Panc1 (cell line): ENCODE measurements around the gene ATXN1.

Experiments used
- TF ChIP-seq, protein P1 (sequence below), 2 experiments: IDR thresholded peaks; 2 replicates each; pipeline ENCODE4 v1.6.1; 2011 to 2012; ENCODE audit warnings: low read depth in 2 of 2, control low read depth in 1 of 2, low read length in 1 of 2, mild to moderate bottlenecking in 1 of 2, moderate library complexity in 1 of 2; ENCODE audit not compliant: insufficient read depth in 1 of 2
- TF ChIP-seq, protein P2 (sequence below): fragments of 450-650 bp; IDR thresholded peaks from 2 replicates; pipeline ENCODE4 v1.5.1; 2017; ENCODE audit warnings: mild to moderate bottlenecking

GRCh38 chr6:16773362-16773761 is 12.1 kb upstream of the ATXN1 start:
- TF ChIP-seq, protein P1, sequence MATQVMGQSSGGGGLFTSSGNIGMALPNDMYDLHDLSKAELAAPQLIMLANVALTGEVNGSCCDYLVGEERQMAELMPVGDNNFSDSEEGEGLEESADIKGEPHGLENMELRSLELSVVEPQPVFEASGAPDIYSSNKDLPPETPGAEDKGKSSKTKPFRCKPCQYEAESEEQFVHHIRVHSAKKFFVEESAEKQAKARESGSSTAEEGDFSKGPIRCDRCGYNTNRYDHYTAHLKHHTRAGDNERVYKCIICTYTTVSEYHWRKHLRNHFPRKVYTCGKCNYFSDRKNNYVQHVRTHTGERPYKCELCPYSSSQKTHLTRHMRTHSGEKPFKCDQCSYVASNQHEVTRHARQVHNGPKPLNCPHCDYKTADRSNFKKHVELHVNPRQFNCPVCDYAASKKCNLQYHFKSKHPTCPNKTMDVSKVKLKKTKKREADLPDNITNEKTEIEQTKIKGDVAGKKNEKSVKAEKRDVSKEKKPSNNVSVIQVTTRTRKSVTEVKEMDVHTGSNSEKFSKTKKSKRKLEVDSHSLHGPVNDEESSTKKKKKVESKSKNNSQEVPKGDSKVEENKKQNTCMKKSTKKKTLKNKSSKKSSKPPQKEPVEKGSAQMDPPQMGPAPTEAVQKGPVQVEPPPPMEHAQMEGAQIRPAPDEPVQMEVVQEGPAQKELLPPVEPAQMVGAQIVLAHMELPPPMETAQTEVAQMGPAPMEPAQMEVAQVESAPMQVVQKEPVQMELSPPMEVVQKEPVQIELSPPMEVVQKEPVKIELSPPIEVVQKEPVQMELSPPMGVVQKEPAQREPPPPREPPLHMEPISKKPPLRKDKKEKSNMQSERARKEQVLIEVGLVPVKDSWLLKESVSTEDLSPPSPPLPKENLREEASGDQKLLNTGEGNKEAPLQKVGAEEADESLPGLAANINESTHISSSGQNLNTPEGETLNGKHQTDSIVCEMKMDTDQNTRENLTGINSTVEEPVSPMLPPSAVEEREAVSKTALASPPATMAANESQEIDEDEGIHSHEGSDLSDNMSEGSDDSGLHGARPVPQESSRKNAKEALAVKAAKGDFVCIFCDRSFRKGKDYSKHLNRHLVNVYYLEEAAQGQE (IDR thresholded peaks at IDR 0.05; ENCODE audit: insufficient read depth in 1 of 2, low read depth in 2 of 2, low read length in 1 of 2): no peak
- TF ChIP-seq, protein P2, sequence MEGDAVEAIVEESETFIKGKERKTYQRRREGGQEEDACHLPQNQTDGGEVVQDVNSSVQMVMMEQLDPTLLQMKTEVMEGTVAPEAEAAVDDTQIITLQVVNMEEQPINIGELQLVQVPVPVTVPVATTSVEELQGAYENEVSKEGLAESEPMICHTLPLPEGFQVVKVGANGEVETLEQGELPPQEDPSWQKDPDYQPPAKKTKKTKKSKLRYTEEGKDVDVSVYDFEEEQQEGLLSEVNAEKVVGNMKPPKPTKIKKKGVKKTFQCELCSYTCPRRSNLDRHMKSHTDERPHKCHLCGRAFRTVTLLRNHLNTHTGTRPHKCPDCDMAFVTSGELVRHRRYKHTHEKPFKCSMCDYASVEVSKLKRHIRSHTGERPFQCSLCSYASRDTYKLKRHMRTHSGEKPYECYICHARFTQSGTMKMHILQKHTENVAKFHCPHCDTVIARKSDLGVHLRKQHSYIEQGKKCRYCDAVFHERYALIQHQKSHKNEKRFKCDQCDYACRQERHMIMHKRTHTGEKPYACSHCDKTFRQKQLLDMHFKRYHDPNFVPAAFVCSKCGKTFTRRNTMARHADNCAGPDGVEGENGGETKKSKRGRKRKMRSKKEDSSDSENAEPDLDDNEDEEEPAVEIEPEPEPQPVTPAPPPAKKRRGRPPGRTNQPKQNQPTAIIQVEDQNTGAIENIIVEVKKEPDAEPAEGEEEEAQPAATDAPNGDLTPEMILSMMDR: no peak
